Measurements from ENCODE around the gene MYCBP.

Gene MYCBP

GRCh38 chr1:38820860-38821259 is 52.3 kb downstream of the MYCBP start:
- DNase-seq (ENCODE audit: low spot score), result no peak

- no peak for DNase-seq (ENCODE audit: low spot score)
Observed at GRCh38 chr1:38819516-38819915, 53.6 kb downstream of the MYCBP start.

- DNase-seq (ENCODE audit: low spot score), result no peak
Observed at GRCh38 chr1:38819040-38819439, 54.1 kb downstream of the MYCBP start.

- peak; percentile 83 for DNase-seq (ENCODE audit: low spot score)
Observed at GRCh38 chr1:38818175-38818976, 54.8 kb downstream of the MYCBP start.

GRCh38 chr1:38817267-38818174 is 55.6 kb downstream of the MYCBP start:
- no peak for DNase-seq (ENCODE audit: low spot score)

GRCh38 chr1:38815903-38816627 is 57.1 kb downstream of the MYCBP start:
- DNase-seq (ENCODE audit: low spot score), result no peak

DNA sequence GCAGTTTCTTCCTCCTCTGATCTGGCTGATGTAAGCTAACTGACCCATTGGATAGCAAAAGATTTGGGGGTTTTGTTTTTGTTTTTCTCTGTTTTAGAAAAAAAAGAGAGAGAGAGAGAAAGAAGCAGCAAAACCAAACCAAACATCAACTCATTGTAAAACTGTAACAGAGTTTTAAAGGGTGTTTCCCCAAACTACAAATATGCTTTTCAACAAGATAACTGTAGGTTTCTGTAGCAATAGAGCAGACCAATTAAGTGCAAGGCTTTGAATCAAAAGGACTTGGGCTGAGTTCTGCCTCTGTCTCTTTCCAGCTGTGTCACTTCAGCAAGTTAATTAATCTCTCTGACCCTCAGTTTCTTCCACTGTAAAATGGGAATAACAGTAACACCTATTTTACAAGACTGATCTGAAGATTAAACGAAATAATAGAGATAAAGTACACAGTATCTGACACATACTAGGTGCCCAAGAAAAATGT is 58.1 kb downstream of the MYCBP start:
- DNase-seq (ENCODE audit: low spot score), result no peak

GRCh38 chr1:38814444-38814983 is 58.6 kb downstream of the MYCBP start:
- DNase-seq (ENCODE audit: low spot score), result no peak

DNA sequence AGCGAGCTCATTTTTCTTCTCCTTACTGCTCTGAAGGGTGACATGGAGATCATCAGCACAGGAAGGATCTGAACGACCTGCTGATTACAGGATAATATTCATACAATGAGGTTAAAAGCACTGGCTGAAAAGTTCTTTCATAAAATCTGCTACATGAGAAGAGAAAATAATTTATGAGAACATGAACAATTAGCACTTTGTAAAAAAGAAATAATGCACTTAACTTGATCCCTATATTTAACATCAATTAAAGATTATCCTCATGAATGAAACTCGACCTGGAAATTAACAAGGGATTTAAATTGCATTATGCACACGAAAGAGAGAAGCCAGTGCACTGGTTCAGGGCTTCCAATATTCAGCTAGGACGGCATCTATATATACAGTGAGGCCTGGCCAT is 60.2 kb downstream of the MYCBP start:
- DNase-seq (ENCODE audit: low spot score), result no peak
